AG09319 (cell line): Measurements from ENCODE around the gene TPGS1.

ENCODE experiments used
- DNase-seq: peaks from one replicate; pipeline ENCODE4 v3.0.0-alpha.2; 2010; ENCODE audit warnings: low read depth; ENCODE audit errors: extremely low read depth
- CTCF ChIP-seq: IDR thresholded peaks from 2 replicates; pipeline ENCODE4 v1.5.1; 2011; ENCODE audit warnings: low read depth, mild to moderate bottlenecking, inconsistent platforms, low read length, moderate library complexity

Gene TPGS1

GRCh38 chr19:469833-470232, 37.5 kb upstream of the TPGS1 start:
- DNase-seq, result no peak
- TF ChIP-seq CTCF, result no peak

- TF ChIP-seq CTCF, result no peak
- no peak for DNase-seq
These were observed 36.6 kb upstream of the TPGS1 start for GRCh38 chr19:470701-471100.

GRCh38 chr19:472005-472858, 35.1 kb upstream of the TPGS1 start:
- TF ChIP-seq CTCF, result no peak
- DNase-seq, result no peak

GRCh38 chr19:474126-475078, 32.9 kb upstream of the TPGS1 start:
- no peak for DNase-seq

GRCh38 chr19:475360-475759, 31.9 kb upstream of the TPGS1 start:
- no peak for DNase-seq
- no peak for TF ChIP-seq CTCF

More at GRCh38 chr19:474126-475078, 32.9 kb upstream of the TPGS1 start:
- no peak for TF ChIP-seq CTCF

GRCh38 chr19:478236-478903, 28.9 kb upstream of the TPGS1 start:
- no peak for TF ChIP-seq CTCF
- DNase-seq, result no peak
